CD8-positive, alpha-beta memory T cell (primary cell): ENCODE results near the gene KCNQ2. TPM values are rescaled to one million over a fixed set of nuclear protein-coding genes. Genes with fewer than 3 reads are reported as not detected.

ENCODE experiments used
- CTCF ChIA-PET: fragments of 350-600 bp; sonication (Branson Sonifier 250); formaldehyde crosslinking; loops from one replicate; lab custom pipeline; 2021; ENCODE audit warnings: antibody characterized with exemption; lab: Charles Lee
- POLR2A ChIA-PET: fragments of 350-600 bp; sonication (Branson Sonifier 250); formaldehyde crosslinking; loops from one replicate; lab custom pipeline; 2021; ENCODE audit warnings: antibody characterized with exemption; lab: Charles Lee
- DNase-seq, 5 donors: peaks; one replicate each; pipeline versions ENCODE4 v3.0.0 to v3.0.0-alpha.2; 2020 to 2022; ENCODE audit warnings: mixed read lengths in 1 of 5
- H3K27ac ChIP-seq: one replicate; pipeline ENCODE4 v1.7.0; 2013; ENCODE audit warnings: low read depth, mild to moderate bottlenecking, low read length, moderate library complexity
- H3K27me3 ChIP-seq: 2 replicates; pipeline ENCODE4 v1.7.0; 2013; ENCODE audit warnings: low read length, mild to moderate bottlenecking; ENCODE audit not compliant: insufficient read depth, poor library complexity, severe bottlenecking
- H3K36me3 ChIP-seq: 2 replicates; pipeline ENCODE4 v1.7.0; 2013; ENCODE audit warnings: mild to moderate bottlenecking, low read length, moderate library complexity; ENCODE audit not compliant: insufficient read depth
- H3K4me1 ChIP-seq: 2 replicates; pipeline ENCODE4 v1.7.0; 2013; ENCODE audit warnings: mild to moderate bottlenecking, low read length, moderate library complexity; ENCODE audit not compliant: insufficient read depth
- H3K4me3 ChIP-seq: 2 replicates; pipeline ENCODE4 v1.7.0; 2013; ENCODE audit warnings: mild to moderate bottlenecking, low read length
- H3K9me3 ChIP-seq: 2 replicates; pipeline ENCODE4 v1.7.0; 2013; ENCODE audit warnings: mild to moderate bottlenecking, low read length
- H3K27ac Mint-ChIP-seq, 8 donors: one replicate each; pipeline ENCODE4 v1.8.0; 2020 to 2021; ENCODE audit warnings: mixed read lengths in 8 of 8, mild to moderate bottlenecking in 6 of 8, inconsistent platforms in 3 of 8, moderate library complexity in 3 of 8
- H3K27me3 Mint-ChIP-seq, 2 donors: one replicate each; pipeline ENCODE4 v1.8.0; 2020 to 2021; ENCODE audit warnings: mixed read lengths in 2 of 2, mild to moderate bottlenecking in 1 of 2, moderate library complexity in 1 of 2
- H3K36me3 Mint-ChIP-seq, 3 donors: one replicate each; pipeline ENCODE4 v1.8.0; 2020 to 2021; ENCODE audit warnings: mixed read lengths in 3 of 3, inconsistent platforms in 1 of 3, mild to moderate bottlenecking in 1 of 3
- H3K4me1 Mint-ChIP-seq, 3 donors: one replicate each; pipeline ENCODE4 v1.8.0; 2020 to 2021; ENCODE audit warnings: mixed read lengths in 3 of 3, inconsistent platforms in 1 of 3, mild to moderate bottlenecking in 1 of 3
- H3K4me3 Mint-ChIP-seq, 7 donors: one replicate each; pipeline ENCODE4 v1.8.0; 2020 to 2021; ENCODE audit warnings: mixed read lengths in 7 of 7, mild to moderate bottlenecking in 6 of 7, moderate library complexity in 4 of 7, inconsistent platforms in 2 of 7
- H3K9me3 Mint-ChIP-seq, 5 donors: one replicate each; pipeline ENCODE4 v1.8.0; 2020 to 2022; ENCODE audit warnings: mixed read lengths in 5 of 5, mild to moderate bottlenecking in 3 of 5, moderate library complexity in 2 of 5, inconsistent platforms in 1 of 5
- polyA plus RNA-seq: library from polyadenylated mRNA; unstranded; fragments of 300-500 nt; fragmentation: Illumina TruSeq; gene quantifications from one replicate; pipeline ENCODE4 v1.2.3, GENCODE V29; 2021
- total RNA-seq, 2 experiments: library from RNA; stranded (reverse); gene quantifications; one replicate each; pipeline ENCODE4 v1.2.3, GENCODE V29; 2021

Gene KCNQ2
- total and polyA plus RNA-seq, 3 experiments from 2014 or later, result not detected

DNA sequence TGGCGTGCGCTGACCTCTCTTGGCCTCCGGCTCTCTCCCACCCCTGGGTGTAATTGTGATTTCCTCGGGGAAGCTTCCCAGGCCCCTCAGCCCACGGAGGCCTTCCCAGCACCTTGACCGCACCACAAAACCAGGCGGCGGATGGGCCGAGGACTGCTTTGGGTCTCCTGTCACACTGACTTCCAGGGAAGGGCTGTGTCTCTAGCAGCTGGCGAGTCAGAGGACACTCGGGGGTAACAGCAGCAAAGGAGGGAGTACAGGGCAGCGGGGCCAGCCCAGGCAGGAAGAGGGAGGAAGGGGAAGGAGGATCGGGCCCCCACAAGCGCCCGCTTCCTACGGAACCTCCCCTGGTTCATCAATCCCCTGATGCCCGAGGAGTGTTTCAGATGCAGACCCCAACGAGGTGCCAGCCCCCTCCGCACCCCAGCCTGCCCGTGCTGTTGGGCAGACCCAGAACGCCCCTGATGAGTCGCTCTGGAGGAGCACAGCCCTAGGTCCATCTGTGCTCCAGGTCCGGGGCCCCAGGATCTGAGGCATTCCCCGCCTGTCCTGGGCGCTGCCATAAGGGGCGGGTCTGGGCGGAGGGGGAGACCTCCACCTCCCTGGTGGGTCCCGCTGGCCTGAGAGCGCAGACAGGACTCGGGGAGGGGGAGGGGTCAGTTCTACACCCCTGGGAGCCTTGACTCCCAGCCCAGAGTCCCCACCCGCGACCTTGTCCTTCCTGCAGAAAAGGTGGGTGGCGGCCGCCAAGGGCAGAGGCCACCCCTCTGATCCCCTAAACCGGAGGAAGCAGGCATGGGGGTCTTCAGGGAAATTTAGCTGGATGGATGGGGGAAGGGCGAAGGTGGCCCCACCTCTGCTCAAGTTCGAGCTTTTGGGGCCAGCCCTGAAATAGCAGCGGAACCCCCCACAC lies 112.3 kb downstream of the KCNQ2 start:
- ChIA-PET CTCF (no interaction called here), POLR2A (no interaction called here)
- Mint-ChIP-seq H3K4me1 (peaks cover 0 to 7% (median 1%) of the 10 kb centered on the region in 3 donors), H3K27ac (peak overlapping the region in 1 of 8 donors; percentile 83), H3K27me3 (peaks cover 9 to 18% of the 10 kb centered on the region in 2 donors), H3K36me3 (no peaks in the 10 kb centered on the region), H3K9me3 (no peaks in the 10 kb centered on the region), H3K4me3 (no peak overlapping the region)
- H3K36me3 ChIP-seq, result no peaks in the 10 kb centered on the region
- no peak overlapping the region for H3K4me3 ChIP-seq
- H3K4me1 ChIP-seq, result no peaks in the 10 kb centered on the region
- no peaks in the 10 kb centered on the region for H3K27me3 ChIP-seq
- H3K27ac ChIP-seq, result no peak overlapping the region
- DNase-seq, result no peak
- no peaks in the 10 kb centered on the region for H3K9me3 ChIP-seq

DNA sequence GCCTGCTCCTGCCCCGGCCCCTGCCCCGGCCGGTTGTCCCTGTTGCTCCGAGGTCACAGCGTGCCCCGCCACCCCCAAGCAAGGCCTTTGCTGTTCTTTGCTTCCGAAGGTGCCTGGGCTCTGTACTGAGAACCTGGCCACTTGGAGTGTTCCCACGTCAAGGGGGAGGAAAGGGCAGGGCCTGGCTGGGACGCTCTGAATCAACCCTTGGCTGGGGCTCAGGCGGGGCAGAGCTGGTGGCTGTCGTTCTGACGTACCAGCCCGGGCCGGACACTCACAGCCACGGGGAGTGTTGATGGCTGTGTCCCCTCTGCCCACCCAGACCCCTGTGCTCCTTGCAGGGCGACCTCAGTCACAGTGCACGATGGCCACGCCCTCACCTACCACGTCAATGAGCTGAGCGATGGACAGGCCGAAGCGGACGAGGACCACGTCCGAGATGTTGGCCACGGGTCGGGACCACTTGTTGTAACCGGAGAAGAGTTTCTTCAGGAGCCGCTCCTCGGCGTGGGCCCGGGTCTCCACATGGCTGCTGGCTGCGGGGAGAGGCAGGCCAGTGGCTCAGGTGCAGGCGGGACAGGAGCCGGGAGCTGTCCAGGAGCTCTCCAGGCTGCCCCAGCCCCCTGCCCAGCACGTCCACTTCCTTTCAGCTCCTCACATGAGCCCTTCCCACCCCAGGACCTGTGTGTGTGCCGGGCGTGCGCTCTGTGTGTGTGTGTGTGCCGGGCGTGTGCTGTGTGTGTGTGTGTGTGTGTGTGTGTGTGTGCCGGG lies 113.1 kb downstream of the KCNQ2 start:
- peaks cover 0 to 7% (median 1%) of the 10 kb centered on the region in 3 donors for H3K4me1 Mint-ChIP-seq
- peaks cover 9 to 16% of the 10 kb centered on the region in 2 donors for H3K27me3 Mint-ChIP-seq
- POLR2A ChIA-PET, result no interaction called here
- H3K4me3 ChIP-seq, result no peak overlapping the region
- H3K27ac ChIP-seq, result no peak overlapping the region
- DNase-seq, result no peak
- no peaks in the 10 kb centered on the region for H3K27me3 ChIP-seq
- H3K9me3 ChIP-seq, result no peaks in the 10 kb centered on the region
- CTCF ChIA-PET, result no interaction called here
- peak overlapping the region in 1 of 8 donors; percentile 83 for H3K27ac Mint-ChIP-seq
- no peaks in the 10 kb centered on the region for H3K36me3 Mint-ChIP-seq
- H3K9me3 Mint-ChIP-seq, result no peaks in the 10 kb centered on the region
- H3K4me3 Mint-ChIP-seq, result no peak overlapping the region
- H3K36me3 ChIP-seq, result no peaks in the 10 kb centered on the region
- H3K4me1 ChIP-seq, result no peaks in the 10 kb centered on the region

DNA sequence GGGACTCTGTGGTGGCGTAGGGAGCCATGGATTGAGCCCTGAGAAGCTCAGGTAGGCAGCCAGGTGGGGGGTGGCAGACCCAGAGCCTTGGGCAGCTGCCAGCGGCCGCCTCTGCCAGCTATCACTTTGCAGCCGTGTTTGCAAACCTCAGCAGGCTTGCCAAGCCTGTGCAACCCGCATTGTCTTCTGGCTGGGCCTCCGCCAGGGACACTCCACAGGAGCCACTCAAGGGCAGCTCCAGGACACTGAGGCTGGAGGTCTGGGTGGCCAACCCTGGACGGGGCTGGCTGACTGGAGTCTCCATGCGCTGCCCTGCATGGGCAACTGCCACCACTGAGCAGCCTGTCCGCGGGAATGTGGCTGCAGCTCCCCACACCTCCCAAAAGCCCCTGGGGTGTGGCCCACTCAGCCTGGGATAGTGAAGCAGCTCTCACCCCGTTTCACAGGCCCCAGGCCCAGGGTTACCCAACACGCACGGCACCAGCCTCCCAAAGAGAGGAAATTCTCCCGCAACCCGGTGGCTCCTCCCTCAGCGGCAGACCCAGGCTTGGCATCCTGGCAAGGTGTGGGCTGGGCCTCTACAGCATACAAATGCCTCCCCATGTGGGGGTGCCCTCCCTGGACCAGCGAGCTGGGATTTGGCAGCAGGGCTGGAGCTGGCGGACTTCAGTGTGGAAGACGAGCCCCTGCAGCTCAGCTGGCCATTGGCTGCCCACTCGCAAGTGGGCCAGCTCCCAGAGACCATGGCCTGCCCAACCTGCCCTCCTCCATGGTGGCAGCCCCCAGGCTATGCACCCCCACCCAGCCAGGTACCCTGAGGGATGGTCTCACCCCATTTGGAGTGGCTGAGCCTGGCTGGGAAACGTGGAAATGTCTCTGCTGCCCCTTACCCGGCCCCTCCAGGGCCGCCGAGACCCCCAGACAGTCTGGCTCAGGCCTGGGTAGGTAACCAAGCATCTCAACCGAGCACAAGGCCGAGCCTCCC lies 114.2 kb downstream of the KCNQ2 start:
- H3K4me3 Mint-ChIP-seq, result no peak overlapping the region
- Histone ChIP-seq H3K4me3 (no peak overlapping the region), H3K27ac (no peak overlapping the region), H3K27me3 (no peaks in the 10 kb centered on the region), H3K4me1 (no peaks in the 10 kb centered on the region), H3K9me3 (no peaks in the 10 kb centered on the region), H3K36me3 (no peaks in the 10 kb centered on the region)
- no peak for DNase-seq
- H3K27ac Mint-ChIP-seq, result no peak overlapping the region
- CTCF ChIA-PET, result no interaction called here
- H3K4me1 Mint-ChIP-seq, result peaks cover 0 to 7% (median 1%) of the 10 kb centered on the region in 3 donors
- H3K27me3 Mint-ChIP-seq, result peaks cover 9 to 16% of the 10 kb centered on the region in 2 donors
- POLR2A ChIA-PET, result no interaction called here
- no peaks in the 10 kb centered on the region for H3K9me3 Mint-ChIP-seq
- H3K36me3 Mint-ChIP-seq, result no peaks in the 10 kb centered on the region

DNA sequence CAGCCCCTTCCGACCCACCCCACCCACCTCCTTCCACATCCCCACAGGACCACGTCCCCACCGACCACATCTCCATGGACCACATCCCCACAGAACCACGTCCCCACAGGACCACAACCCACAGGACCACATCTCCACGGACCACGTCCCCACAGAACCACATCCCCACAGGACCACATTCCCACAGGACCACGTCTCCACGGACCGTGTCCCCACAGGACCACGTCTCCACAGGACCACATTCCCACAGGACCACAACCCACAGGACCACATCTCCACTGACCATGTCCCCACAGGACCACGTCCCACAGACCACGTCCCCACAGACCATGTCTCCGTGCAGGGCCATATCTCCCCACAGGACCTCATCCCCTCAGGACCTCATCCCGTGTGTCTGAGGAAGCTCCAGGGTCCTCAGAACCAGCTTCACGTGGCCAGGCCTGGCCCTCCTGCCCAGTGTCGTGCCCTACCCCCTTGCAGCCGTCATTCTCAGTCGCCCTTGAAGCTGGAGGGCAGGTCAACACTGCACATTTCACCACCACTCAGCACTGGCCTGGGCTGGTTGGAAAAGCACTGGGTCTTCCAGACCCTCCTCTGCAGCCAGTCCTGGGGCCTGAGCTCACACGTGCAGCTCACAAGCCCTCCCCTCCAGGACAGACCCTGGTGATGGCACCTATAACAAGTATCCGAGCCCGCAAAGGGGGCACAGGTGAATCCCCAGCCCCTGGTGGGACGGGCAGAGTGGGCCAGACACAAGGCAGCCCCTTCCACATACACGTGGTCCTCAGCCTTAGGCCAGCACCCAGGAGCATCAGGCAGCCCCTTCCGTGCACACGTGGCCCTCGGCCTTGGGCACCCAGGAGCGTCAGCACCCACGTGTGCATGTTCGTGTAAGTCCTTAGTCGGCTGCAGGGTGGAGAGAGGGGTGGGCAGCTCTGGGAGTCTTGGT lies 115.2 kb downstream of the KCNQ2 start:
- CTCF ChIA-PET, result no interaction called here
- Histone ChIP-seq H3K4me1 (no peaks in the 10 kb centered on the region), H3K27ac (no peak overlapping the region), H3K4me3 (no peak overlapping the region), H3K27me3 (no peaks in the 10 kb centered on the region), H3K9me3 (no peaks in the 10 kb centered on the region), H3K36me3 (no peaks in the 10 kb centered on the region)
- POLR2A ChIA-PET, result no interaction called here
- no peak for DNase-seq
- peaks cover 8 to 9% of the 10 kb centered on the region in 2 donors for H3K27me3 Mint-ChIP-seq
- H3K36me3 Mint-ChIP-seq, result no peaks in the 10 kb centered on the region
- no peaks in the 10 kb centered on the region for H3K4me1 Mint-ChIP-seq
- no peak overlapping the region for H3K4me3 Mint-ChIP-seq
- H3K27ac Mint-ChIP-seq, result no peak overlapping the region
- no peaks in the 10 kb centered on the region for H3K9me3 Mint-ChIP-seq

GRCh38 chr20:63356511-63356910 lies 115.9 kb downstream of the KCNQ2 start:
- no peak for DNase-seq
- Mint-ChIP-seq H3K4me3 (no peak overlapping the region), H3K4me1 (no peaks in the 10 kb centered on the region), H3K27me3 (peaks cover 8 to 9% of the 10 kb centered on the region in 2 donors), H3K9me3 (no peaks in the 10 kb centered on the region), H3K27ac (no peak overlapping the region), H3K36me3 (no peaks in the 10 kb centered on the region)
- H3K4me3 ChIP-seq, result no peak overlapping the region
- no peaks in the 10 kb centered on the region for H3K9me3 ChIP-seq
- H3K36me3 ChIP-seq, result no peaks in the 10 kb centered on the region
- POLR2A ChIA-PET, result no interaction called here
- no peaks in the 10 kb centered on the region for H3K27me3 ChIP-seq
- no peaks in the 10 kb centered on the region for H3K4me1 ChIP-seq
- H3K27ac ChIP-seq, result no peak overlapping the region
- CTCF ChIA-PET, result no interaction called here

- Mint-ChIP-seq H3K27ac (no peak overlapping the region), H3K9me3 (no peaks in the 10 kb centered on the region), H3K36me3 (no peaks in the 10 kb centered on the region), H3K27me3 (peaks cover 8 to 9% of the 10 kb centered on the region in 2 donors), H3K4me3 (no peak overlapping the region), H3K4me1 (no peaks in the 10 kb centered on the region)
- ChIA-PET POLR2A (no interaction called here), CTCF (no interaction called here)
- no peak overlapping the region for H3K4me3 ChIP-seq
- no peaks in the 10 kb centered on the region for H3K9me3 ChIP-seq
- DNase-seq, result no peak
- no peak overlapping the region for H3K27ac ChIP-seq
- no peaks in the 10 kb centered on the region for H3K36me3 ChIP-seq
- H3K27me3 ChIP-seq, result no peaks in the 10 kb centered on the region
- no peaks in the 10 kb centered on the region for H3K4me1 ChIP-seq
Observed at GRCh38 chr20:63355781-63356295, 116.6 kb downstream of the KCNQ2 start.
